ENCODE measurements around the gene PIK3AP1. TPM values are rescaled to one million over a fixed set of nuclear protein-coding genes. Genes with fewer than 3 reads are reported as not detected.

The PIK3AP1 gene
- total RNA-seq, 1 donor from 2014 or later = 3.8 TPM

DNA sequence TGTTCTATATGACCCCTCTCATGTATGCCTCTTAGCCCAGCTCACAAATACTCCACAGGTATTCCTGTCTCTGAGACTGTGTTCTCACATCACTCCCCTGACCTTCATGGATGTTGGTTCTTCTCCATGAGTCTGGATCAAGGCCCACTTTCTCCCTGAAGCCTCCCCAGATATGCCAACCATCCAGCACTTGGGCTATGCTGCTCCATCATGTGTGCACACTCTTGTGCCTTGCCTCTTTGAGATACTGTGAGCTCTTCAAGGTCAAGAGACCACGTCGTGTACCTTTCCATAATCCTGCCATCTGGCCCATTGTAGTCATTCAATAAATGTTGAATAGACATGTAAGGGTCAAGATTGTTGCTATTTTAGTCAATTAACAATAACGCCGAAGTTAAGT, 103.4 kb downstream of the PIK3AP1 start:
- Mint-ChIP-seq H3K27ac (no peak overlapping the region), H3K4me1 (peaks cover 11% of the 10 kb centered on the region), H3K9me3 (no peaks in the 10 kb centered on the region), H3K36me3 (no peaks in the 10 kb centered on the region), H3K27me3 (ENCODE audit: insufficient read depth, low read depth) (peaks cover 2% of the 10 kb centered on the region), H3K4me3 (no peak overlapping the region)
- Histone ChIP-seq H4K20me1 (ENCODE audit: low read depth) (no peaks in the 10 kb centered on the region), H3F3A (ENCODE audit: low read depth) (no peaks in the 10 kb centered on the region), H3K4me3 (no peak overlapping the region), H3K79me2 (ENCODE audit: low read depth) (no peaks in the 10 kb centered on the region), H2AFZ (replicated peaks) (no peak overlapping the region), H3K9ac (no peak overlapping the region), H3K4me1 (peaks cover 4% of the 10 kb centered on the region), H3K9me3 (ENCODE audit: low read depth) (no peaks in the 10 kb centered on the region), H3K4me2 (no peak overlapping the region), H3K36me3 (no peaks in the 10 kb centered on the region), H3K27me3 (no peaks in the 10 kb centered on the region), H3K27ac (no peak overlapping the region)
- DNase-seq (ENCODE audit: low spot score) = no peak
- TF ChIP-seq CTCF (IDR thresholded peaks at IDR 0.05) (no peak), EZH2 (IDR thresholded peaks at IDR 0.05) (no peak), EZH2phosphoT487 (IDR thresholded peaks at IDR 0.05) (no peak)

- Histone ChIP-seq H3K27me3 (no peaks in the 10 kb centered on the region), H3K4me3 (no peak overlapping the region), H4K20me1 (ENCODE audit: low read depth) (no peaks in the 10 kb centered on the region), H3K27ac (no peak overlapping the region), H3K36me3 (no peaks in the 10 kb centered on the region), H3K9ac (no peak overlapping the region), H3K4me2 (no peak overlapping the region), H3K79me2 (ENCODE audit: low read depth) (no peaks in the 10 kb centered on the region), H2AFZ (replicated peaks) (no peak overlapping the region), H3K9me3 (ENCODE audit: low read depth) (no peaks in the 10 kb centered on the region), H3K4me1 (peaks cover 4% of the 10 kb centered on the region), H3F3A (ENCODE audit: low read depth) (no peaks in the 10 kb centered on the region)
- H3K4me1 Mint-ChIP-seq = peaks cover 3% of the 10 kb centered on the region
- H3K4me3 Mint-ChIP-seq = no peak overlapping the region
- TF ChIP-seq EZH2phosphoT487 (IDR thresholded peaks at IDR 0.05) = no peak
- TF ChIP-seq EZH2 (IDR thresholded peaks at IDR 0.05) = no peak
- TF ChIP-seq CTCF (IDR thresholded peaks at IDR 0.05) = no peak
- H3K27me3 Mint-ChIP-seq (ENCODE audit: insufficient read depth, low read depth) = peaks cover 4% of the 10 kb centered on the region
- no peak overlapping the region for H3K27ac Mint-ChIP-seq
- no peaks in the 10 kb centered on the region for H3K36me3 Mint-ChIP-seq
- no peaks in the 10 kb centered on the region for H3K9me3 Mint-ChIP-seq
- DNase-seq (ENCODE audit: low spot score) = no peak
Observed at GRCh38 chr10:96614515-96614914, 105.8 kb downstream of the PIK3AP1 start.

- Histone ChIP-seq H2AFZ (replicated peaks) (no peak overlapping the region), H3K4me3 (no peak overlapping the region), H3K36me3 (no peaks in the 10 kb centered on the region), H3K4me1 (peaks cover 6% of the 10 kb centered on the region), H3K9me3 (ENCODE audit: low read depth) (no peaks in the 10 kb centered on the region), H3K4me2 (no peak overlapping the region), H3K9ac (no peak overlapping the region), H3F3A (ENCODE audit: low read depth) (peaks cover 6% of the 10 kb centered on the region), H3K79me2 (ENCODE audit: low read depth) (no peaks in the 10 kb centered on the region), H4K20me1 (ENCODE audit: low read depth) (no peaks in the 10 kb centered on the region), H3K27ac (no peak overlapping the region), H3K27me3 (no peaks in the 10 kb centered on the region)
- no peaks in the 10 kb centered on the region for H3K36me3 Mint-ChIP-seq
- no peak overlapping the region for H3K27ac Mint-ChIP-seq
- H3K4me3 Mint-ChIP-seq = no peak overlapping the region
- no peak for TF ChIP-seq EZH2 (IDR thresholded peaks at IDR 0.05)
- no peak for TF ChIP-seq CTCF (IDR thresholded peaks at IDR 0.05)
- no peak for TF ChIP-seq EZH2phosphoT487 (IDR thresholded peaks at IDR 0.05)
- peaks cover 6% of the 10 kb centered on the region for H3K4me1 Mint-ChIP-seq
- no peak for DNase-seq (ENCODE audit: low spot score)
- peaks cover 4% of the 10 kb centered on the region for H3K27me3 Mint-ChIP-seq (ENCODE audit: insufficient read depth, low read depth)
- no peaks in the 10 kb centered on the region for H3K9me3 Mint-ChIP-seq
Observed at GRCh38 chr10:96613576-96613975, 106.7 kb downstream of the PIK3AP1 start.
